SK-N-SH (cell line): ENCODE data around the gene PTPRF. TPM values are rescaled to one million over a fixed set of nuclear protein-coding genes. Genes with fewer than 3 reads are reported as not detected.

ENCODE experiments used
- CTCF ChIA-PET: fragments of 300-600, 350-600 bp; formaldehyde crosslinking; extraction: SDS; loops from one replicate; lab custom pipeline; 2021; lab: Yijun Ruan, JAX
- POLR2A ChIA-PET: fragments of 350-600 bp; sonication (Branson Sonifier 250); formaldehyde crosslinking; extraction: SDS; loops from one replicate; lab custom pipeline; 2020; ENCODE audit warnings: antibody characterized with exemption, inconsistent platforms; lab: Yijun Ruan, JAX
- DNase-seq: peaks from one replicate; pipeline ENCODE4 v3.0.0; 2012
- H2AFZ ChIP-seq: fragments of 200-600 bp; sonication (generic); 2 replicates; pipeline ENCODE4 v1.8.1; 2016; ENCODE audit warnings: antibody characterized with exemption, mild to moderate bottlenecking, low read depth
- H3F3A ChIP-seq: fragments of 200-600 bp; sonication (generic); replicated peaks from 2 replicates; pipeline ENCODE3; 2016; ENCODE audit warnings: antibody characterized with exemption, mild to moderate bottlenecking; ENCODE audit not compliant: insufficient read depth
- H3K27ac ChIP-seq, 2 experiments: fragments of 200-500 bp in 1 of 2; fragments of 200-600 bp in 1 of 2; sonication (Bioruptor generic) in 1 of 2; sonication (generic), shearing (Covaris generic) in 1 of 2; 2 replicates each; pipeline versions ENCODE4 v1.5.1 to v1.6.1; 2014 to 2016; ENCODE audit warnings: low read depth in 2 of 2, inconsistent platforms in 1 of 2, low read length in 1 of 2, mild to moderate bottlenecking in 1 of 2, mixed read lengths in 1 of 2
- H3K27me3 ChIP-seq: fragments of 200-600 bp; sonication (generic), shearing (Covaris generic); 2 replicates; pipeline ENCODE4 v1.6.1; 2016; ENCODE audit warnings: mixed run types; ENCODE audit not compliant: insufficient read depth
- H3K36me3 ChIP-seq, 2 experiments: fragments of 200-500 bp in 1 of 2; fragments of 200-600 bp in 1 of 2; sonication (Bioruptor generic) in 1 of 2; sonication (generic) in 1 of 2; replicated peaks in 1 of 2; 2 replicates each; pipeline versions ENCODE3 to v1.5.1; 2014 to 2016; ENCODE audit warnings: low read length in 1 of 2, mild to moderate bottlenecking in 1 of 2; ENCODE audit not compliant: insufficient read depth in 2 of 2, control insufficient read depth in 1 of 2
- H3K4me1 ChIP-seq, 2 experiments: fragments of 200-500 bp in 1 of 2; fragments of 200-600 bp in 1 of 2; sonication (Bioruptor generic) in 1 of 2; sonication (generic), shearing (Covaris generic) in 1 of 2; 2 replicates each; pipeline versions ENCODE4 v1.5.1 to v1.6.1; 2014 to 2016; ENCODE audit warnings: low read depth in 1 of 2, low read length in 1 of 2, mixed run types in 1 of 2; ENCODE audit not compliant: insufficient read depth in 2 of 2, control insufficient read depth in 1 of 2
- H3K4me2 ChIP-seq: fragments of 200-600 bp; sonication (generic), shearing (Covaris generic); 2 replicates; pipeline ENCODE4 v1.6.1; 2017; ENCODE audit warnings: mixed run types
- H3K4me3 ChIP-seq, 2 experiments: fragments of 200-500 bp in 1 of 2; fragments of 200-600 bp in 1 of 2; sonication (Bioruptor generic) in 1 of 2; sonication (generic), shearing (Covaris generic) in 1 of 2; 2 replicates each; pipeline versions ENCODE4 v1.5.1 to v1.8.1; 2014 to 2016; ENCODE audit warnings: low read depth in 2 of 2, inconsistent platforms in 1 of 2, low read length in 1 of 2, mild to moderate bottlenecking in 1 of 2, mixed read lengths in 1 of 2, moderate library complexity in 1 of 2
- H3K79me2 ChIP-seq: fragments of 200-600 bp; sonication (generic); 2 replicates; pipeline ENCODE4 v1.8.1; 2017; ENCODE audit warnings: mild to moderate bottlenecking; ENCODE audit not compliant: insufficient read depth
- H3K9ac ChIP-seq: fragments of 200-600 bp; sonication (generic); 2 replicates; pipeline ENCODE4 v1.6.1; 2017; ENCODE audit warnings: mixed run types
- H3K9me2 ChIP-seq: fragments of 200-600 bp; sonication (generic); 2 replicates; pipeline ENCODE4 v1.6.1; 2017; ENCODE audit warnings: mixed run types
- H3K9me3 ChIP-seq: fragments of 200-600 bp; sonication (generic); 2 replicates; pipeline ENCODE4 v1.6.1; 2017; ENCODE audit warnings: mixed run types, mild to moderate bottlenecking, moderate library complexity
- H4K20me1 ChIP-seq: fragments of 200-600 bp; sonication (generic); 2 replicates; pipeline ENCODE4 v1.6.1; 2017; ENCODE audit warnings: mild to moderate bottlenecking, mixed run types; ENCODE audit not compliant: insufficient read depth
- CHD2 ChIP-seq: fragments of 150-350 bp; IDR thresholded peaks from 2 replicates; pipeline ENCODE4 v1.6.1; 2018; ENCODE audit warnings: low read length; ENCODE audit not compliant: partially characterized antibody
- CTCF ChIP-seq: fragments of 200-600 bp; sonication (generic); IDR thresholded peaks from 2 replicates; pipeline ENCODE4 v1.6.1; 2017; ENCODE audit warnings: antibody characterized with exemption, mild to moderate bottlenecking, moderate library complexity
- EP300 ChIP-seq, 2 experiments: IDR thresholded peaks; 2 replicates each; pipeline versions ENCODE4 v1.4.0 to v1.6.1; 2012; ENCODE audit warnings: borderline replicate concordance in 1 of 2, low read depth in 1 of 2, low read length in 1 of 2
- IRF3 ChIP-seq: fragments of 150-350 bp; IDR thresholded peaks from 2 replicates; pipeline ENCODE4 v1.6.1; 2016; ENCODE audit warnings: mild to moderate bottlenecking, low read depth, low read length
- NRF1 ChIP-seq: IDR thresholded peaks from 2 replicates; pipeline ENCODE4 v1.6.1; 2012; ENCODE audit warnings: low read depth, mild to moderate bottlenecking, low read length
- PBX3 ChIP-seq: IDR thresholded peaks from 2 replicates; pipeline ENCODE4; 2012
- RAD21 ChIP-seq: IDR thresholded peaks from 2 replicates; pipeline ENCODE4 v1.6.1; 2012; ENCODE audit warnings: mild to moderate bottlenecking, low read length
- RFX5 ChIP-seq: IDR thresholded peaks from 2 replicates; pipeline ENCODE4 v1.6.1; 2012; ENCODE audit warnings: mild to moderate bottlenecking, improper control_type of control experiment, low read length
- RXRA ChIP-seq: IDR thresholded peaks from 2 replicates; pipeline ENCODE4 v1.4.0; 2012; ENCODE audit warnings: low read depth, mild to moderate bottlenecking, borderline replicate concordance
- SIN3A ChIP-seq: IDR thresholded peaks from 2 replicates; pipeline ENCODE4 v1.6.1; 2012; ENCODE audit warnings: low read depth, mild to moderate bottlenecking, low read length, moderate library complexity, borderline replicate concordance
- TEAD4 ChIP-seq: IDR thresholded peaks from 2 replicates; pipeline ENCODE4 v1.4.0; 2012; ENCODE audit warnings: mild to moderate bottlenecking, borderline replicate concordance; ENCODE audit not compliant: insufficient read depth
- ZBTB33 ChIP-seq: IDR thresholded peaks from 2 replicates; pipeline ENCODE4 v1.4.0; 2012; ENCODE audit warnings: low read depth, borderline replicate concordance
- WGBS: methylation state at CpG from one replicate; pipeline ENCODE4 v1.1.6; 2017; ENCODE audit warnings: low lambda C conversion rate; 5-methylcytosine and 5-hydroxymethylcytosine counted together
- polyA plus RNA-seq, 3 experiments: library from polyadenylated mRNA; depleted of rRNA; stranded (reverse); fragments of >200 nt; gene quantifications; 2 replicates each; pipeline ENCODE4 v1.2.3, GENCODE V29; 2012

PTPRF gene
- polyA plus RNA-seq, 1 of the 3 experiments (the other 2 are of a cell fraction), result 72.7 TPM

- DNase-seq, result no peak
- TF ChIP-seq CHD2 (no peak), ZBTB33 (no peak), RXRA (no peak), RAD21 (no peak), PBX3 (no peak), RFX5 (no peak), EP300 (IDR thresholded peaks at IDR 0.05; ENCODE audit: borderline replicate concordance in 1 of 2, low read depth in 1 of 2, low read length in 1 of 2) (no peak), CTCF (no peak), TEAD4 (no peak), NRF1 (no peak), SIN3A (no peak), IRF3 (no peak)
- Histone ChIP-seq H3K27me3 (no peaks in the 10 kb centered on the region), H3F3A (no peaks in the 10 kb centered on the region), H3K9me2 (no peaks in the 10 kb centered on the region), H3K27ac (no peak overlapping the region), H4K20me1 (no peaks in the 10 kb centered on the region), H3K4me2 (no peak overlapping the region), H3K9me3 (no peaks in the 10 kb centered on the region), H3K9ac (no peak overlapping the region), H3K4me3 (no peak overlapping the region), H2AFZ (no peak overlapping the region), H3K79me2 (no peaks in the 10 kb centered on the region), H3K4me1 (peaks cover 4 to 13% of the 10 kb centered on the region in 2 experiments; a peak in 3 of 4 replicates), H3K36me3 (no peaks in the 10 kb centered on the region)
- ChIA-PET CTCF (interaction anchor here (1.3 to 1.7 kb wide), 2 partner anchors 298 to 410 kb away, joined by 4 to 5 read pairs; no protein-coding TSS in a partner anchor), POLR2A (interaction anchor here (0.7 kb wide), 1 partner anchor 126 kb away, joined by 3 read pairs; the partner anchor contains the start of gene KDM4A)
- WGBS, result 90% methylated on average over 8 of the region's 8 CpGs
Measured at GRCh38 chr1:43524804-43525203, 5.9 kb upstream of the PTPRF start.
